ENCODE results near the gene BGLAP. TPM values are rescaled to one million over a fixed set of nuclear protein-coding genes. Genes with fewer than 3 reads are reported as not detected.
A peak's percentile ranks its signal among the peaks of the same experiment; 100 is the strongest.

Gene BGLAP
- total and polyA plus RNA-seq, 2 of the 13 experiments (the other 11 are each of a cell fraction or from before 2014, with no cell fraction given), result 0.62 to 1.6 TPM

DNA sequence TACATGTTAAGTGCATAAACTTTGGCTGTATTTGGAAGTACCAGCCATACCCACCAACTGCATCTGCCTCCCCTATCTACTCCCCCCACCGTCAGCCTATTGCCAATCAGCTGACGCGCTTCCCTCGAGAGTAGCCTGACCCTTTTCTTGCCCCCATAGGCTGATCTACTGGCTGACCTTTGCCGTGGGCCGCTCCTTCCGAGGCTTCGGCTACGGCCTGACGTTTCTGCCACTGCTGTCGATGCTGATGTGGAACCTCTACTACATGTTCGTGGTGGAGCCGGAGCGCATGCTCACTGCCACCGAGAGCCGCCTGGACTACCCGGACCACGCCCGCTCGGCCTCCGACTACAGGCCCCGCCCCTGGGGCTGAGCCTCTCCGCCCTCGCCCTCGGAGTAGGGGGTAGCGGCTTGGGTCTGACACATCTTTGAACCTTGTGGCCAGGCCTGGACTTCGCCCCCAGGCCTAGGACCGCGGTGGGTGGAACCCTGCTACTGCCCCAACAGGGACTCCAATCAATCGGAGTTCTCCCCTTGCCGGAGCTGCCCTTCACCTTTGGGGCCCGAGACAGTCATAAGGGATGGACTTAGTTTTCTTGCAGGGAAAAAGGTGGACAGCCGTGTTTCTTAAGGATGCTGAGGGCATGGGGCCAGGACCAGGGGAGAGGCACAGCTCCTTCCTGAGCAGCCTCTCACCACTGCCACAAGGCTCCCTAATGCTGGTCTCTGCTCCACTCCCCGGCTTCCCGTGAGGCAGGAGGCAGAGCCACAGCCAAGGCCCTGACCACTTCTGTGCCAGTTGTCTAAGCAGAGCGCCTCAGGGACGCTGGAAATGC is 49.5 kb downstream of the BGLAP start (continued):
- TF ChIP-seq, protein P1, sequence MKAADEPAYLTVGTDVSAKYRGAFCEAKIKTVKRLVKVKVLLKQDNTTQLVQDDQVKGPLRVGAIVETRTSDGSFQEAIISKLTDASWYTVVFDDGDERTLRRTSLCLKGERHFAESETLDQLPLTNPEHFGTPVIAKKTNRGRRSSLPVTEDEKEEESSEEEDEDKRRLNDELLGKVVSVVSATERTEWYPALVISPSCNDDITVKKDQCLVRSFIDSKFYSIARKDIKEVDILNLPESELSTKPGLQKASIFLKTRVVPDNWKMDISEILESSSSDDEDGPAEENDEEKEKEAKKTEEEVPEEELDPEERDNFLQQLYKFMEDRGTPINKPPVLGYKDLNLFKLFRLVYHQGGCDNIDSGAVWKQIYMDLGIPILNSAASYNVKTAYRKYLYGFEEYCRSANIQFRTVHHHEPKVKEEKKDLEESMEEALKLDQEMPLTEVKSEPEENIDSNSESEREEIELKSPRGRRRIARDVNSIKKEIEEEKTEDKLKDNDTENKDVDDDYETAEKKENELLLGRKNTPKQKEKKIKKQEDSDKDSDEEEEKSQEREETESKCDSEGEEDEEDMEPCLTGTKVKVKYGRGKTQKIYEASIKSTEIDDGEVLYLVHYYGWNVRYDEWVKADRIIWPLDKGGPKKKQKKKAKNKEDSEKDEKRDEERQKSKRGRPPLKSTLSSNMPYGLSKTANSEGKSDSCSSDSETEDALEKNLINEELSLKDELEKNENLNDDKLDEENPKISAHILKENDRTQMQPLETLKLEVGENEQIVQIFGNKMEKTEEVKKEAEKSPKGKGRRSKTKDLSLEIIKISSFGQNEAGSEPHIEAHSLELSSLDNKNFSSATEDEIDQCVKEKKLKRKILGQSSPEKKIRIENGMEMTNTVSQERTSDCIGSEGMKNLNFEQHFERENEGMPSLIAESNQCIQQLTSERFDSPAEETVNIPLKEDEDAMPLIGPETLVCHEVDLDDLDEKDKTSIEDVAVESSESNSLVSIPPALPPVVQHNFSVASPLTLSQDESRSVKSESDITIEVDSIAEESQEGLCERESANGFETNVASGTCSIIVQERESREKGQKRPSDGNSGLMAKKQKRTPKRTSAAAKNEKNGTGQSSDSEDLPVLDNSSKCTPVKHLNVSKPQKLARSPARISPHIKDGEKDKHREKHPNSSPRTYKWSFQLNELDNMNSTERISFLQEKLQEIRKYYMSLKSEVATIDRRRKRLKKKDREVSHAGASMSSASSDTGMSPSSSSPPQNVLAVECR (CRISPR knock-in tag; IDR thresholded peaks at IDR 0.05; ENCODE audit: borderline replicate concordance), result peak; percentile 71; the same call in 1 of the 2 replicates
- TF ChIP-seq HES4 (CRISPR knock-in tag; IDR thresholded peaks at IDR 0.05; ENCODE audit: borderline replicate concordance) (no peak), SP140L (CRISPR knock-in tag; IDR thresholded peaks at IDR 0.05; ENCODE audit: borderline replicate concordance) (no peak; the same call in 1 of the 2 replicates), ZNF562 (CRISPR knock-in tag; IDR thresholded peaks at IDR 0.05; ENCODE audit: borderline replicate concordance) (no peak), KAT2B (IDR thresholded peaks at IDR 0.05; ENCODE audit: borderline replicate concordance, low read depth, low read length) (no peak), ZNF224 (CRISPR knock-in tag; IDR thresholded peaks at IDR 0.05) (peak; percentile 89; the same call in 1 of the 2 replicates)
- TF ChIP-seq, protein P2, sequence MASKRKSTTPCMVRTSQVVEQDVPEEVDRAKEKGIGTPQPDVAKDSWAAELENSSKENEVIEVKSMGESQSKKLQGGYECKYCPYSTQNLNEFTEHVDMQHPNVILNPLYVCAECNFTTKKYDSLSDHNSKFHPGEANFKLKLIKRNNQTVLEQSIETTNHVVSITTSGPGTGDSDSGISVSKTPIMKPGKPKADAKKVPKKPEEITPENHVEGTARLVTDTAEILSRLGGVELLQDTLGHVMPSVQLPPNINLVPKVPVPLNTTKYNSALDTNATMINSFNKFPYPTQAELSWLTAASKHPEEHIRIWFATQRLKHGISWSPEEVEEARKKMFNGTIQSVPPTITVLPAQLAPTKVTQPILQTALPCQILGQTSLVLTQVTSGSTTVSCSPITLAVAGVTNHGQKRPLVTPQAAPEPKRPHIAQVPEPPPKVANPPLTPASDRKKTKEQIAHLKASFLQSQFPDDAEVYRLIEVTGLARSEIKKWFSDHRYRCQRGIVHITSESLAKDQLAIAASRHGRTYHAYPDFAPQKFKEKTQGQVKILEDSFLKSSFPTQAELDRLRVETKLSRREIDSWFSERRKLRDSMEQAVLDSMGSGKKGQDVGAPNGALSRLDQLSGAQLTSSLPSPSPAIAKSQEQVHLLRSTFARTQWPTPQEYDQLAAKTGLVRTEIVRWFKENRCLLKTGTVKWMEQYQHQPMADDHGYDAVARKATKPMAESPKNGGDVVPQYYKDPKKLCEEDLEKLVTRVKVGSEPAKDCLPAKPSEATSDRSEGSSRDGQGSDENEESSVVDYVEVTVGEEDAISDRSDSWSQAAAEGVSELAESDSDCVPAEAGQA (IDR thresholded peaks at IDR 0.05; ENCODE audit: low read depth), result no peak
- TF ChIP-seq, protein P2 (CRISPR knock-in tag; IDR thresholded peaks at IDR 0.05; ENCODE audit: borderline replicate concordance), result no peak
- TF ChIP-seq, protein P3, sequence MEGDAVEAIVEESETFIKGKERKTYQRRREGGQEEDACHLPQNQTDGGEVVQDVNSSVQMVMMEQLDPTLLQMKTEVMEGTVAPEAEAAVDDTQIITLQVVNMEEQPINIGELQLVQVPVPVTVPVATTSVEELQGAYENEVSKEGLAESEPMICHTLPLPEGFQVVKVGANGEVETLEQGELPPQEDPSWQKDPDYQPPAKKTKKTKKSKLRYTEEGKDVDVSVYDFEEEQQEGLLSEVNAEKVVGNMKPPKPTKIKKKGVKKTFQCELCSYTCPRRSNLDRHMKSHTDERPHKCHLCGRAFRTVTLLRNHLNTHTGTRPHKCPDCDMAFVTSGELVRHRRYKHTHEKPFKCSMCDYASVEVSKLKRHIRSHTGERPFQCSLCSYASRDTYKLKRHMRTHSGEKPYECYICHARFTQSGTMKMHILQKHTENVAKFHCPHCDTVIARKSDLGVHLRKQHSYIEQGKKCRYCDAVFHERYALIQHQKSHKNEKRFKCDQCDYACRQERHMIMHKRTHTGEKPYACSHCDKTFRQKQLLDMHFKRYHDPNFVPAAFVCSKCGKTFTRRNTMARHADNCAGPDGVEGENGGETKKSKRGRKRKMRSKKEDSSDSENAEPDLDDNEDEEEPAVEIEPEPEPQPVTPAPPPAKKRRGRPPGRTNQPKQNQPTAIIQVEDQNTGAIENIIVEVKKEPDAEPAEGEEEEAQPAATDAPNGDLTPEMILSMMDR (CRISPR knock-in tag; IDR thresholded peaks at IDR 0.05), result 0 out of 2 replicates have a peak, but pooled peaks have one; percentile 11

All from HepG2 (cell line).